ENCODE data around the gene WNK4. TPM values are rescaled to one million over a fixed set of nuclear protein-coding genes. Genes with fewer than 3 reads are reported as not detected.

The WNK4 gene
- total and polyA plus RNA-seq, 11 donors, result 1.2 TPM; not detected in 10

GRCh38 chr17:42827472-42827871 lies 47.1 kb downstream of the WNK4 start:
- H3K4me1 ChIP-seq, result peaks cover 6 to 24% (median 17%) of the 10 kb centered on the region in 12 donors
- H3K27ac ChIP-seq, result no peak overlapping the region
- ATAC-seq (no peak), DNase-seq (no peak)
- H3K9me3 ChIP-seq, result no peaks in the 10 kb centered on the region
- intact Hi-C loops (cut with DNase I), result loop anchor here in 2 of 10 donors (10.0 kb wide), 2 partner anchors 53 to 83 kb away; partner anchors contain the start of genes EZH1 (in 1 of the 2) and VPS25 (in 1 of the 2)
- H3K27me3 ChIP-seq, result no peaks in the 10 kb centered on the region
- 89 to 97% (median 95%) methylated on average over 1 of the region's 1 CpG for WGBS, 4 donors
- H3K36me3 ChIP-seq, result peaks cover 0 to 4% (median 0%) of the 10 kb centered on the region in 9 donors
- no peak for TF ChIP-seq POLR2A (IDR thresholded peaks at IDR 0.05)
- no peak for TF ChIP-seq CTCF (IDR thresholded peaks at IDR 0.05)
- no peak overlapping the region for H3K4me3 ChIP-seq

- ATAC-seq (no peak), DNase-seq (no peak)
- peaks cover 0 to 15% (median 11%) of the 10 kb centered on the region in 9 donors for H3K36me3 ChIP-seq
- H3K27ac ChIP-seq, result no peak overlapping the region
- no peak for TF ChIP-seq CTCF (IDR thresholded peaks at IDR 0.05)
- no peak for TF ChIP-seq POLR2A (IDR thresholded peaks at IDR 0.05)
- no peak overlapping the region for H3K4me3 ChIP-seq
- no peaks in the 10 kb centered on the region for H3K9me3 ChIP-seq
- H3K4me1 ChIP-seq, result peaks cover 3 to 29% (median 17%) of the 10 kb centered on the region in 12 donors
- no peaks in the 10 kb centered on the region for H3K27me3 ChIP-seq
- intact Hi-C loops (cut with DNase I), result no loop called here
Observed at GRCh38 chr17:42830971-42831370, 50.6 kb downstream of the WNK4 start.

GRCh38 chr17:42832213-42832933 lies 52.0 kb downstream of the WNK4 start:
- Histone ChIP-seq H3K27ac (peak overlapping the region; percentile 43 to 93 (median 88)), H3K4me1 (peaks cover 3 to 29% (median 17%) of the 10 kb centered on the region in 12 donors), H3K36me3 (peaks cover 0 to 29% (median 25%) of the 10 kb centered on the region in 9 donors), H3K4me3 (peak overlapping the region; percentile 66 to 100 (median 92)), H3K9me3 (no peaks in the 10 kb centered on the region), H3K27me3 (no peaks in the 10 kb centered on the region)
- DNase-seq (no peak), ATAC-seq (peak in 1 of 4 donors; percentile 6)
- intact Hi-C loops (cut with DNase I), result no loop called here
- WGBS, 4 donors, result 49 to 53% (median 52%) methylated on average over 9 of the region's 9 CpGs
- TF ChIP-seq CTCF (IDR thresholded peaks at IDR 0.05) (no peak), POLR2A (IDR thresholded peaks at IDR 0.05) (no peak)

- H3K27me3 ChIP-seq, result no peaks in the 10 kb centered on the region
- TF ChIP-seq CTCF (IDR thresholded peaks at IDR 0.05), result peak in 1 of 12 donors; percentile 14
- TF ChIP-seq POLR2A (IDR thresholded peaks at IDR 0.05), result peak; percentile 32 to 87
- ATAC-seq, result peak; percentile 88 to 99 (median 98)
Observed at GRCh38 chr17:42832934-42833766, 52.7 kb downstream of the WNK4 start, which contains the start of gene PSME3. TSS of gene PSME3 (plus strand) at chr17:42833397. CDS start at chr17:42833632, 235 bp downstream.

More at GRCh38 chr17:42832934-42833766, 52.7 kb downstream of the WNK4 start, which contains the start of gene PSME3:
- DNase-seq, result peak; percentile 90 to 95 (median 95)
- intact Hi-C loops (cut with DNase I), result no loop called here
- Histone ChIP-seq H3K4me3 (peak within 1 kb of the TSS; percentile 66 to 100 (median 92)), H3K27ac (peak within 1 kb of the TSS; percentile 43 to 93 (median 88)), H3K4me1 (peaks cover 3 to 29% (median 17%) of the 10 kb centered on the region in 12 donors), H3K36me3 (peaks cover 0 to 37% (median 33%) of the 10 kb centered on the region in 9 donors), H3K9me3 (no peaks in the 10 kb centered on the region)
- 0 to 1% (median 0%) methylated on average over 40 to 71 of the region's 71 CpGs for WGBS, 4 donors

Data from heart left ventricle (tissue), 16 donors.